GM18520 (cell line): ENCODE results near the gene SETD5.

Source experiments
- ATAC-seq: cut with Tn5 transposase; IDR thresholded peaks from one replicate; pipeline ENCODE4 v1.9.1; 2021; ENCODE audit not compliant: unreplicated experiment

The SETD5 gene

GRCh38 chr3:9397332-9397905 lies at the start of gene SETD5:
Gene SETD5 (plus strand): TSS chr3:9397615. CDS start chr3:9428939, 31,324 bp downstream.
- ATAC-seq: peak; percentile 30

DNA sequence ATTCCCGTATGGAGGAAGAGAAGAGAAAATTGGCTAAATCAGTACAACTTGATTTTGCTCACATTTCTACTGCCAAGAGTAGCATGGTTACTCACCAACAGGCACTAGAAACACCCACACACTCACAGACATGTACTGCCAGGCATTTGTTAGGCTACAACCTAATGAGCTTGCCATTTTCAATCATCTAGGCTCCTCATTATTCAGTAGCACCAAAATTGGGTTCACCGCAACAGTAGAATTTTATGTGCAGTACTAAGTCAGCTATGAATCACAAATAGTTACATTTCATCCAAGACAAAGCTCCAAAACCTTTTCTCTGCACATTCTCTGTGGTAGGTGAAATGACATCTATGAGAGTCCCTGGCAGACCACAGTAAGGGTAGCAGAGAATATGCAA lies 49.5 kb upstream of the SETD5 start:
- no peak for ATAC-seq

- no peak for ATAC-seq
These were observed 47.9 kb upstream of the SETD5 start for GRCh38 chr3:9349321-9350117.

DNA sequence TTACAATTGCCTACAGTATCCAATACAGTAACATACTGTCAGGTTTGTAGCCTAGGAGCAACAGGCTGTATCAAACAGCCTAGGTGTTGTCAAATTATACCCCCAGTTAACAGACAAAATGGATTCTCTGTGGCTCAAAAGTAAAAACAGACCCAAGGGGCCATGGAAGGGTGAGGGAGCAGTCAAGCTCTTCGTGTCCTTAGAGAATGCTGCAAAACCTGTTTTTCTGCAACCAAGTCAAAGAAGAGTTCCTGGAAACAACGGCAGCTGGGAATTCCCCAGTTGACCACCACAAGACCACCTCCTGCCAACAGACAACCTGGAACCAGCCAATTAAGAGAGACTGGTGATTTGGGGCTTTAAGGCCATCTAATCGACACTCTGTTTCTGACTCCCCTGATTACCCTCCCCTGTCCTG lies 45.7 kb upstream of the SETD5 start:
- no peak for ATAC-seq

GRCh38 chr3:9352917-9353752 lies 44.3 kb upstream of the SETD5 start:
- no peak for ATAC-seq

DNA sequence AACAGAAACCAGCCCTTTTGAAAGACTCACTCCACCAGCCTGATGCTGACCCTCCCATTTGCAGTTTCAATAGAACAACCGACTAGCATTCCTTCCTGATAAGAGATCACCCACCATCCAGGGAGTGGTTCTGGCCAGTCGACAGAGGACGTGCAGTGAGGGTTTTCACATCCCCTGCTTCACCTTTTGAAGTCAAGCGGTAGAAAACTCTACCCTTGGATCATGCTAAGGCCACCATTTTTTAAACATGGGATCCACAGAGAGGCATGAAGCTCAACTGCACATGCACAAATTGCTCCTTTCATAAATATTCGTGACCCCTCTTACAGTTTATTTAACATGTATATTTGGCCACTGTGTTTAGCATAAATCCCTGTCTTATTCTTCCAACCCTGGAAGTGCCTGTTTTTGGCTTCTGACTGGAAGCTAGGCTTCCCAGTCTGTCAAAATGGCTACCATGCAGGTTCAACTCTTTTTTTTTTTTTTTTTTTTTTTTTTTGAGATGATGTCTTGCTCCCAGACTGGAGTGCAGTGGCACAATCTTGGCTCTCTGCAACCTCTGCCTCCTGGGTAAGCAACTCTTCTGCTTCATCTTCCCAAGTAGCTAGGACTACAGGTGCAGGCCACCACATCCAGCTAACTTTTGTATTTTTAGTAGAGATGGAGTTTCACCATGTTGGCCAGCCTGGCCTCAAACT lies 35.6 kb upstream of the SETD5 start:
- ATAC-seq: no peak

- peak; percentile 93 for ATAC-seq
These were observed 34.5 kb upstream of the SETD5 start, which contains the start of gene THUMPD3 for GRCh38 chr3:9362731-9363530. Gene THUMPD3 (plus strand): TSS chr3:9363054. CDS start chr3:9365069, 2,015 bp downstream.

DNA sequence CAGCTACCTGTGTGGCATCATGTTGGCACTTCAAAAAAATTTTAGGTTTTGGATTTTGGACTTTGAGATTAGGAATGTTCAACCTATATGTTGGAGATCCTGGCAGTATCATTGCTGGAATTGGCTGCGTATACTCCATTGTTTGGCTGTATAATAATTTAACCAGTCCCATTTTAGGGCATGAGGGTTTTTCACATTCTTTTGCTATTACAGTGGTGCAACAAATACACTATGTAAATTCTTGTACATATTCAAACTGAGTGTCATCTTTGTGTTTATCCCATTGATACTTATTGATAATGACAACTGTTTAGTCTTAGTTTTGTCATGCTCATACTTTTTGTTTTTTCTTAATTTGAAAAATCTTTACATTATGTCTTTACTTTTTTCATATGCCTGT lies 27.9 kb upstream of the SETD5 start:
- ATAC-seq: no peak

DNA sequence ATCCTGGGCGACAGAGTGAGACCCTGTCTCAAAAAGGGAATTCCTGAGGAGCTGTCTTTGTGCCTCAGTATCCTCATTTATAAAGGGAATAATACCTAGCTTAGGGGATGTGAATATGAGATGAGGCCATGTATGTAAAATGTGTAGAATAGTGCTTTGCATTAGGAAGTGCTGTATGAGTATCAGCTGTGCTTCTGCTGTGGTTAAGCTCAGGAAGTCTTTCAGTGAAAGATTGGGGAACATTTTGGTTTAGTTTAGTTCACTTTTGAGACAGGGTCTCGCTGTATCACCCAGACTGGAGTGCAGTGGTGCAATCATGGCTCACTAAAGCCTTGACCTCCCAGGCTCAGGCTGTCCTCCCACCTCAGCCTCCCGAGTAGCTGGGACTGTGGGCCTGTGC lies 23.9 kb upstream of the SETD5 start:
- no peak for ATAC-seq

GRCh38 chr3:9377981-9378380 lies 19.4 kb upstream of the SETD5 start:
- ATAC-seq: no peak

DNA sequence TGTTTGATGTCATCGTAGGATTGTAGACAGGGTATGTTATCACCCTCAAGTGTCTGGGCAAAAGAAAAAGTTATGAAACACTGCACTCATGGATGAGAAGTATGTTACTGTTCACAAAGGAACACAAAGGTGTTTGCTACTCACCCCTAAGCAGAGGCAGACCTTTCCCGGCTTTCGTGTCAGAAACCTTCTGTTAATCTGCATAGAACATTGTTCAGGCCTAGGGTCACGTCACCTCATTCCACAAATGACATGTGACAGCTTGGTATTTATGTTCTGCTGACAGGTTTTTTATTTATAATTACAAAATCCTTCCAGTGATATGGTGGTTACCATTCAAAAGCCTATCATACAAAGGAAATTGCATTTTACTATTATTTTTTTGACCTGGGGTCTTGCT lies 18.1 kb upstream of the SETD5 start:
- no peak for ATAC-seq

GRCh38 chr3:9380014-9380413 lies 17.4 kb upstream of the SETD5 start:
- ATAC-seq: no peak

DNA sequence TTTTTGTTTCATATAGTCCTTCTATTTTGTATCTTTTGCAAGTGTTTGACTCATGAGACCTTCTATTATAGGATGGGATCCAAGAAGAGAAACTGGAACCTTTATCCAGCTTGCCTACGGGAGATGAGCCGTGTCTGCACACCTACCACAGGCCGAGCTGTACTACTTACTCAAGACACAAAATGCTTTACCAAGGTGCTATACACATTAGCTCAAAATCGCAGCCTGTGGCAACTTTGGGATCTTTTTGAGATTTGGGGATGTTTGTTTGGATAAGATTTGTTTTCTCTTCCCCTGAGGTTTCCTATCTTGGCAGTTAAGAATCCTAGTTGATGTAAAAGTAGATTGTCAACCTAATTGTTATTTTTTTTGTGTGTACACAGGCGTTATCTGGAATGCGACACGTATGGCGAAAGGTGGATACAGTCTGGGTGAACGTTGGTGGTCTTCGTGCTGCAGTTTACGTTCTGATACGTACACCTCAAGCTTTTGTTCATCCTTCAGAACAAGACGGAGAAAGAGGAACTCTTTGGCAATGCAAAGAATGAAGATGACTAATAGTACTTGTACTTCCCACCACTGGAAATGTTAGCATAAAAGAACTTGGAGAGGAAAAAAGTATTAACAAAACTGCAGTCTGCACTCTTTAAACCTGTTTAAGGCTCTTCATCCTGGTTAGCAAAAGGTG lies 13.1 kb upstream of the SETD5 start:
- no peak for ATAC-seq

DNA sequence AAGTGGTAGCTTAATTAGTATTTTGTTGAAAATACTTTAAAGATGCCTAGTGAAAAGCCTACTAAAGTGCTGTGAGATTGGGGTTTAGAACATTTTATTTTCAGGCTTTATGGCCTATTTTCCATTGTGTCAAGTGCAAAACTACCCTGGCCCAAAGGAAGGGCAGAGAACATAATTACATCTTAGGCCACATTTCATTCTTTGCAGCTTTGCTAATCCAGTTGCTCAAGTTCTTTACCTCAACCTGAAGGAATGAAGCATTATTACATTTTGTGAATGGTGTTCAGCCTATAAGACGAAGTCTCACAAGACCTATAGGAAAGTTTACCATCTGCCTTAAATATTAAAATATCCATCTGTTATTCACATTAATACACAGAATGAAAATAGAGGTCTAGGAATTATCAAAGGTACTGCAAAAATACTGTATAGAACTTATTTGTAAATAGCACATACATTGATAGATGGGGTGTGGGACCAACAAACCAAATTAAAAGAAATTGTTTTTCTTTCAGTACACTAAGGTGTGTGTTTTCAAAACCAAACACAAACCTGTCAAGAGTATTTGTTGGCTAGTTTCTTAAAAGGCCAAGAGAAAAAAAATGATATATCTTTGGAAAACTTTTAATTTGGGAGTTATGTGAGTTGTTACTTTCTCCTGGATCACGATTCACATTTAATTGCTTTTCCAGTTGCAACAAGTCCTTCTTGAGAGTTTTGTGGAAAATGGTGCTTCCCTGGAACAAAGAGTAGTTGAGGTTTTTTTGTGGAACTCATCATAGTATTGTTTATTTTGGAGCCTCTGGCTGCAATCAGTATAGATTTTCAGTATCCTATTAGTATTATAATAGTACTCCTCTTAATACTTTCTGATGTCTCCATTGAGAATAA lies 12.0 kb upstream of the SETD5 start:
- ATAC-seq: no peak

DNA sequence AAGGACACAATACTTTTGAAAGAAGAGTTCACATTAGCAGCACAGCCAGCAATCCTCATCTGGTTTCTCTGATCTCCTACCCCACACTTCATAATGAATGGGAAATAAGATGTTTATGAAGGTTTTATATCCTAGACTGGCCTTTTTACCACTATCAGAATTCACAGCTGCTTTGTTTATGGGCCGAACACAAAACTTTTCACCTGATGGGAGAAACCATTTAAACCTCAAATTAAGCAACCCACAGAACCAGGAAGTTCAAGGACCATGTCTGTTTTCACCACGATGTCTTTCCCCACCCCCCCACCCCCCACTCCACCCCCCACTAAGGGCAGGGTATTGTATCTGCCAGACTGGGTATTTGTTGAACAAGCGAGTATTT lies 11.3 kb upstream of the SETD5 start:
- ATAC-seq: no peak

GRCh38 chr3:9386501-9387321 lies 10.7 kb upstream of the SETD5 start:
- no peak for ATAC-seq

DNA sequence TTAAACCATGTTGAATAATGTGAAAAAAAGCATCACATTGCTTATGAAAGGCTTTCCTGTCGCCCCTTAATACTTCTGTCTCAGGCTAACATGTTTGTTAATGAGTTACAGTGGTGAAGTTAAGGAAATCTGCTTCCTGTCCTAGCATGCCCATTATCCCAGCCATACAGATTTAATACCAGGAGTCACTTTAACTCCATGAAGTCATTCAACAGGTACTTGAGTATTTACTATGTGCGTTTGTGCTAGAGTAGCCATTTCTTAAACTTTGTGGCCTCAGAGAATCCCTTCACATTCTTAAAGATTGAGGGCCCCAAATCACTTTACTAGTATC lies 10.1 kb upstream of the SETD5 start:
- no peak for ATAC-seq

- ATAC-seq: no peak
These were observed 9.3 kb upstream of the SETD5 start for GRCh38 chr3:9388142-9388541.
